Liver (tissue), 3 donors: ENCODE measurements around the gene MYBPC1.

Experiments
- EGR1 ChIP-seq, 2 donors: IDR thresholded peaks; 2 replicates each; pipeline ENCODE4 v1.6.1; 2016 to 2018; ENCODE audit warnings: antibody characterized with exemption in 2 of 2, low read depth in 2 of 2
- FOXA1 ChIP-seq: IDR thresholded peaks from 2 replicates; pipeline ENCODE4 v1.6.1; 2016; ENCODE audit warnings: antibody characterized with exemption
- GABPA ChIP-seq, 2 donors: IDR thresholded peaks in 1 of 2; conservative IDR thresholded peaks in 1 of 2; 2 replicates each; pipeline ENCODE4 v1.6.1; 2016; ENCODE audit warnings: antibody characterized with exemption in 2 of 2, mild to moderate bottlenecking in 1 of 2, moderate library complexity in 1 of 2
- JUND ChIP-seq, 2 donors: IDR thresholded peaks; 2 replicates each; pipeline ENCODE4 v1.6.1; 2016; ENCODE audit warnings: antibody characterized with exemption in 2 of 2
- MAX ChIP-seq: IDR thresholded peaks from 2 replicates; pipeline ENCODE4 v1.6.1; 2016; ENCODE audit warnings: antibody characterized with exemption
- NR2F2 ChIP-seq: IDR thresholded peaks from 2 replicates; pipeline ENCODE4 v1.6.1; 2016; ENCODE audit warnings: antibody characterized with exemption
- RAD21 ChIP-seq, 2 donors: IDR thresholded peaks; 2 replicates each; pipeline ENCODE4 v1.6.1; 2016; ENCODE audit warnings: antibody characterized with exemption in 2 of 2, mild to moderate bottlenecking in 2 of 2
- RXRA ChIP-seq, 2 donors: IDR thresholded peaks; 2 replicates each; pipeline ENCODE4 v1.6.1; 2017 to 2018; ENCODE audit warnings: antibody characterized with exemption in 2 of 2, mild to moderate bottlenecking in 1 of 2
- SP1 ChIP-seq: IDR thresholded peaks from 2 replicates; pipeline ENCODE4 v1.6.1; 2018; ENCODE audit warnings: antibody characterized with exemption, mild to moderate bottlenecking
- TAF1 ChIP-seq: conservative IDR thresholded peaks from 2 replicates; pipeline ENCODE4 v1.6.1; 2016; ENCODE audit warnings: antibody characterized with exemption, mild to moderate bottlenecking
- ZBTB33 ChIP-seq: IDR thresholded peaks from 2 replicates; pipeline ENCODE4 v1.6.1; 2016; ENCODE audit warnings: antibody characterized with exemption
- TF ChIP-seq, protein P1 (sequence below): fragments of 150-350 bp; IDR thresholded peaks from 2 replicates; pipeline ENCODE4 v1.5.1; 2017; ENCODE audit warnings: improper control_type of control experiment, low read depth, low read length; ENCODE audit not compliant: missing input control
- TF ChIP-seq, protein P2 (sequence below): IDR thresholded peaks from 2 replicates; pipeline ENCODE4 v1.6.1; 2016; ENCODE audit warnings: antibody characterized with exemption, mild to moderate bottlenecking
- TF ChIP-seq, protein P3 (sequence below): IDR thresholded peaks from 2 replicates; pipeline ENCODE4 v1.6.1; 2016; ENCODE audit warnings: antibody characterized with exemption
- donor health status: healthy.
- donor health status: healthy.

- TF ChIP-seq, protein P1, sequence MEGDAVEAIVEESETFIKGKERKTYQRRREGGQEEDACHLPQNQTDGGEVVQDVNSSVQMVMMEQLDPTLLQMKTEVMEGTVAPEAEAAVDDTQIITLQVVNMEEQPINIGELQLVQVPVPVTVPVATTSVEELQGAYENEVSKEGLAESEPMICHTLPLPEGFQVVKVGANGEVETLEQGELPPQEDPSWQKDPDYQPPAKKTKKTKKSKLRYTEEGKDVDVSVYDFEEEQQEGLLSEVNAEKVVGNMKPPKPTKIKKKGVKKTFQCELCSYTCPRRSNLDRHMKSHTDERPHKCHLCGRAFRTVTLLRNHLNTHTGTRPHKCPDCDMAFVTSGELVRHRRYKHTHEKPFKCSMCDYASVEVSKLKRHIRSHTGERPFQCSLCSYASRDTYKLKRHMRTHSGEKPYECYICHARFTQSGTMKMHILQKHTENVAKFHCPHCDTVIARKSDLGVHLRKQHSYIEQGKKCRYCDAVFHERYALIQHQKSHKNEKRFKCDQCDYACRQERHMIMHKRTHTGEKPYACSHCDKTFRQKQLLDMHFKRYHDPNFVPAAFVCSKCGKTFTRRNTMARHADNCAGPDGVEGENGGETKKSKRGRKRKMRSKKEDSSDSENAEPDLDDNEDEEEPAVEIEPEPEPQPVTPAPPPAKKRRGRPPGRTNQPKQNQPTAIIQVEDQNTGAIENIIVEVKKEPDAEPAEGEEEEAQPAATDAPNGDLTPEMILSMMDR: no peak
- TF ChIP-seq, protein P2, sequence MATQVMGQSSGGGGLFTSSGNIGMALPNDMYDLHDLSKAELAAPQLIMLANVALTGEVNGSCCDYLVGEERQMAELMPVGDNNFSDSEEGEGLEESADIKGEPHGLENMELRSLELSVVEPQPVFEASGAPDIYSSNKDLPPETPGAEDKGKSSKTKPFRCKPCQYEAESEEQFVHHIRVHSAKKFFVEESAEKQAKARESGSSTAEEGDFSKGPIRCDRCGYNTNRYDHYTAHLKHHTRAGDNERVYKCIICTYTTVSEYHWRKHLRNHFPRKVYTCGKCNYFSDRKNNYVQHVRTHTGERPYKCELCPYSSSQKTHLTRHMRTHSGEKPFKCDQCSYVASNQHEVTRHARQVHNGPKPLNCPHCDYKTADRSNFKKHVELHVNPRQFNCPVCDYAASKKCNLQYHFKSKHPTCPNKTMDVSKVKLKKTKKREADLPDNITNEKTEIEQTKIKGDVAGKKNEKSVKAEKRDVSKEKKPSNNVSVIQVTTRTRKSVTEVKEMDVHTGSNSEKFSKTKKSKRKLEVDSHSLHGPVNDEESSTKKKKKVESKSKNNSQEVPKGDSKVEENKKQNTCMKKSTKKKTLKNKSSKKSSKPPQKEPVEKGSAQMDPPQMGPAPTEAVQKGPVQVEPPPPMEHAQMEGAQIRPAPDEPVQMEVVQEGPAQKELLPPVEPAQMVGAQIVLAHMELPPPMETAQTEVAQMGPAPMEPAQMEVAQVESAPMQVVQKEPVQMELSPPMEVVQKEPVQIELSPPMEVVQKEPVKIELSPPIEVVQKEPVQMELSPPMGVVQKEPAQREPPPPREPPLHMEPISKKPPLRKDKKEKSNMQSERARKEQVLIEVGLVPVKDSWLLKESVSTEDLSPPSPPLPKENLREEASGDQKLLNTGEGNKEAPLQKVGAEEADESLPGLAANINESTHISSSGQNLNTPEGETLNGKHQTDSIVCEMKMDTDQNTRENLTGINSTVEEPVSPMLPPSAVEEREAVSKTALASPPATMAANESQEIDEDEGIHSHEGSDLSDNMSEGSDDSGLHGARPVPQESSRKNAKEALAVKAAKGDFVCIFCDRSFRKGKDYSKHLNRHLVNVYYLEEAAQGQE: no peak
- TF ChIP-seq NR2F2: no peak
- no peak for TF ChIP-seq RAD21 (IDR thresholded peaks at IDR 0.05)
- no peak for TF ChIP-seq SP1
- no peak for TF ChIP-seq TAF1
- no peak for TF ChIP-seq ZBTB33
- no peak for TF ChIP-seq RXRA (IDR thresholded peaks at IDR 0.05)
- TF ChIP-seq MAX: no peak
- TF ChIP-seq GABPA (IDR thresholded peaks at IDR 0.05 in 1 of 2, conservative IDR thresholded peaks at IDR 0.05 in 1 of 2): no peak
- no peak for TF ChIP-seq FOXA1
- TF ChIP-seq, protein P3, sequence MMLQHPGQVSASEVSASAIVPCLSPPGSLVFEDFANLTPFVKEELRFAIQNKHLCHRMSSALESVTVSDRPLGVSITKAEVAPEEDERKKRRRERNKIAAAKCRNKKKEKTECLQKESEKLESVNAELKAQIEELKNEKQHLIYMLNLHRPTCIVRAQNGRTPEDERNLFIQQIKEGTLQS: no peak
- TF ChIP-seq EGR1 (IDR thresholded peaks at IDR 0.05; ENCODE audit: low read depth in 2 of 2): no peak
- TF ChIP-seq JUND (IDR thresholded peaks at IDR 0.05): no peak
Observed at GRCh38 chr12:101590383-101590782, 4.4 kb upstream of the MYBPC1 start.
